HEK293T (cell line): ENCODE measurements around the gene ENAH.

Experiments used
- CTCF ChIA-PET: fragments of 350-600 bp; formaldehyde crosslinking; extraction: SDS; loops from one replicate; lab custom pipeline; 2021; ENCODE audit warnings: antibody characterized with exemption, inconsistent platforms; lab: Yijun Ruan, JAX
- POLR2A ChIA-PET: fragments of 350-600 bp; formaldehyde crosslinking; extraction: SDS; loops from one replicate; lab custom pipeline; 2020; ENCODE audit warnings: antibody characterized with exemption, inconsistent platforms; lab: Yijun Ruan, JAX
- DNase-seq: peaks from one replicate; pipeline ENCODE4 v3.0.0; 2012; ENCODE audit warnings: mixed read lengths; ENCODE audit errors: extremely low spot score
- ARNT ChIP-seq: fragments of 450-650 bp; IDR thresholded peaks from 2 replicates; pipeline ENCODE4 v1.6.1; 2017; ENCODE audit warnings: mild to moderate bottlenecking
- BHLHE40 ChIP-seq: fragments of 450-650 bp; IDR thresholded peaks from 2 replicates; pipeline ENCODE4 v1.6.1; 2016; ENCODE audit warnings: mild to moderate bottlenecking, moderate library complexity, borderline replicate concordance
- CTBP1 ChIP-seq: fragments of 450-650 bp; IDR thresholded peaks from 2 replicates; pipeline ENCODE4 v1.6.1; 2016; ENCODE audit warnings: borderline replicate concordance
- ELF4 ChIP-seq: fragments of 450-650 bp; IDR thresholded peaks from 2 replicates; pipeline ENCODE4 v1.6.1; 2017; ENCODE audit warnings: antibody characterized with exemption
- FOXA1 ChIP-seq: fragments of 450-650 bp; IDR thresholded peaks from 2 replicates; pipeline ENCODE4 v1.6.1; 2016; ENCODE audit warnings: mild to moderate bottlenecking
- FOXK2 ChIP-seq: fragments of 450-650 bp; IDR thresholded peaks from 2 replicates; pipeline ENCODE4 v1.6.1; 2016; ENCODE audit warnings: mild to moderate bottlenecking
- FOXM1 ChIP-seq: fragments of 450-650 bp; IDR thresholded peaks from 2 replicates; pipeline ENCODE4 v1.6.1; 2017; ENCODE audit warnings: mild to moderate bottlenecking, borderline replicate concordance
- HDGF ChIP-seq: fragments of 450-650 bp; IDR thresholded peaks from 2 replicates; pipeline ENCODE4 v1.6.1; 2017; ENCODE audit warnings: antibody characterized with exemption, borderline replicate concordance
- L3MBTL2 ChIP-seq: fragments of 450-650 bp; conservative IDR thresholded peaks from 2 replicates; pipeline ENCODE4 v1.6.1; 2016; ENCODE audit warnings: mild to moderate bottlenecking
- LEF1 ChIP-seq: fragments of 450-650 bp; IDR thresholded peaks from 2 replicates; pipeline ENCODE4 v1.6.1; 2017; ENCODE audit warnings: mild to moderate bottlenecking, borderline replicate concordance
- NFRKB ChIP-seq: fragments of 450-650 bp; IDR thresholded peaks from 2 replicates; pipeline ENCODE4 v1.6.1; 2016; ENCODE audit warnings: mild to moderate bottlenecking, moderate library complexity
- SP1 ChIP-seq: fragments of 450-650 bp; IDR thresholded peaks from 2 replicates; pipeline ENCODE4 v1.6.1; 2017
- SUZ12 ChIP-seq: fragments of 450-650 bp; IDR thresholded peaks from 2 replicates; pipeline ENCODE4 v1.6.1; 2016; ENCODE audit warnings: mild to moderate bottlenecking
- TARDBP ChIP-seq: fragments of 450-650 bp; IDR thresholded peaks from 2 replicates; pipeline ENCODE4 v1.6.1; 2016
- ZNF384 ChIP-seq: fragments of 450-650 bp; IDR thresholded peaks from 2 replicates; pipeline ENCODE4 v1.6.1; 2016
- TF ChIP-seq, protein P1 (sequence below): fragments of 450-650 bp; IDR thresholded peaks from 2 replicates; pipeline ENCODE4 v1.6.1; 2016

ENAH gene

DNA sequence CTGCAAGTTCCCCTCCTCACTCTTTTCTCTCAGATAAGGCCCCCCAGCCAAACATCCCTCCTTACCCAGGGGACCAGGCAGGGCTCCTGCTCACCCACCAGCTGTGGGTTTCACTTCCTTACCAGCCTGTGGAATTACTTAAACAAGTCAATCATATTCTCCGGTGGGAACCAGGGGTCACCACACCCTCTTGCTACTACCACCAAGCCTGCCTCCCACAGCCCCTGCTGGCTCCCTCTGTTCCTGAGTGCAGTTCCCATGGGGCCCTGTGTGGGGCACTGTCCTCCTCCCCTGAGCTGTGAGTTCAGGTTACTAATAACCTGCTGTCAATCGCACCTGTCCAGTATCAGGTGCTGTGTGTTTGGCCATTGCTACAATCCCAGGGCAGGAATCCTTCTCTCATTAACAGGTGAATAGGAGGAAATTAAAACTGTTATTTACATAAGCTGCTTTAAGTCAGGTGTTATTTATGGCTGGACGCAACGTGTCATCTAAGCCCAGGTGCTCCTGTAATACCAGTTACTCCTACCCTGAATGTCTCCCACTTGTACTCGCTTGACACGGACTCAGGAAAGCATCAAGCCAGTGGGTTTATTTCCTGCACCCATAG lies 172.0 kb downstream of the ENAH start:
- DNase-seq = peak; percentile 84
- POLR2A ChIA-PET = interaction anchor here (1.1 to 3.3 kb wide), 4 partner anchors 172 to 297 kb away, joined by 5 to 25 read pairs (median 12); partner anchors contain the start of genes ENAH and SRP9
- CTCF ChIA-PET = interaction anchor here (0.6 to 3.1 kb wide), 21 partner anchors 8 to 848 kb away, joined by 3 to 19 read pairs (median 3); partner anchors contain the start of gene SRP9
- no peak for TF ChIP-seq FOXM1
- TF ChIP-seq SP1 = no peak
- peak; percentile 61; the same call in 1 of the 2 replicates for TF ChIP-seq HDGF
- TF ChIP-seq ARNT = no peak
- TF ChIP-seq ZNF384 = no peak
- TF ChIP-seq TARDBP = no peak
- no peak for TF ChIP-seq CTBP1
- no peak for TF ChIP-seq BHLHE40
- no peak for TF ChIP-seq NFRKB
- TF ChIP-seq, protein P1, sequence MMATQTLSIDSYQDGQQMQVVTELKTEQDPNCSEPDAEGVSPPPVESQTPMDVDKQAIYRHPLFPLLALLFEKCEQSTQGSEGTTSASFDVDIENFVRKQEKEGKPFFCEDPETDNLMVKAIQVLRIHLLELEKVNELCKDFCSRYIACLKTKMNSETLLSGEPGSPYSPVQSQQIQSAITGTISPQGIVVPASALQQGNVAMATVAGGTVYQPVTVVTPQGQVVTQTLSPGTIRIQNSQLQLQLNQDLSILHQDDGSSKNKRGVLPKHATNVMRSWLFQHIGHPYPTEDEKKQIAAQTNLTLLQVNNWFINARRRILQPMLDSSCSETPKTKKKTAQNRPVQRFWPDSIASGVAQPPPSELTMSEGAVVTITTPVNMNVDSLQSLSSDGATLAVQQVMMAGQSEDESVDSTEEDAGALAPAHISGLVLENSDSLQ = peak; percentile 84
- no peak for TF ChIP-seq LEF1
- no peak for TF ChIP-seq FOXA1
- TF ChIP-seq SUZ12 = no peak
- TF ChIP-seq L3MBTL2 = no peak

DNA sequence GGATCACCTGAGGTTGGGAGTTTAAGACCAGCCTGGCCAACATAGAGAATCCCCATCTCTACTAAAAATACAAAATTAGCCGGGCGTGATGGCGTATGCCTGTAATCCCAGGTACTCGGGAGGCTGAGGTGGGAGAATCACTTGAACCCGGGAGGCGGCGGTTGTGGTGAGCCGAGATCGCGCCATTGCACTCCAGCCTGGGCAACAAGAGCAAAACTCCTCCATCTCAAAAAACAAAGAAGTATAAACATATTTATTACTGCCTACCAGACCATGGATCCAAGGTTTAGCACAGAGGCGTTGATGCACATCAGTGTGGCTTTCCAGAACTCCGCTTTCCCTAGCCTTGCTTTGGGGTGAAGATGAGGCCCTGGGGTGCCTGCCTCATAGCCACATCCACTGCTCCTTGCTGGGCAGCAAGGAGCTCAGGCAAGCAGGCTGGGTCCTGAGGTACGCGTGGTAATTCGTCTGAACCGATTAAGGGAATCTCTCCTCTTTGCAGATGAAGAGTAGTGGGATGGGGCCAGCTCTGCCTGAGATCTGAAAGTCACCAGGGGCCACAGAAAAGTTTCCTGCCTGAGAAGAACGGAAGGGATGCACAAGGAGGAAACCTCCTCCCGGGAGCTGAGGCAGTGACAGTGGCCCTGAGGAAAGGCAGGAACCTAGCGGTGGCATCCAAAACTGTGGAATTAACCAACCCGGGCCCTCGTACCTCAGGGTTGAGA lies 172.8 kb downstream of the ENAH start:
- no peak for TF ChIP-seq HDGF
- ChIA-PET CTCF (interaction anchor here (0.6 to 3.1 kb wide), 17 partner anchors 9 to 640 kb away, joined by 3 to 19 read pairs (median 4); partner anchors contain the start of gene SRP9), POLR2A (interaction anchor here (1.1 to 3.3 kb wide), 4 partner anchors 172 to 298 kb away, joined by 5 to 25 read pairs (median 12); partner anchors contain the start of genes ENAH and SRP9)
- no peak for DNase-seq

DNA sequence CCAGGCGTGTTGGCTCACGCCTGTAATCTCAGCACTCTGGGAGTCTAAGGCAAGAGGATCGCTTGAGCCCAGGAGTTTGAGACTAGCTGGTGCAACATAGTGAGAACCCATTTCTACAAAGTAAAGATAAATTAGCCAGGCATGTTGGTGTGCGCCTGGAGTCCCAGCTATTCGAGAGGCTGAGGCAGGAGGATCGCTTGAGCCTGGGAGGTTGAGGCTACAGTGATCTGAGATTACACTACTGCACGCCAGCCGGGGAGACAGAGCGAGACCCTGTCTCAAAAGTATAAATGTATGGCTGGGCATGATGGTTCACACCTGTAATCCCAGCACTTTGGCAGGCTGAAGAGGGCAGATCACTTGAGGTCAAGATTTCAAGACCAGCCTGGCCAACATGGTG lies 173.6 kb downstream of the ENAH start:
- DNase-seq = no peak
- POLR2A ChIA-PET = interaction anchor here (1.1 kb wide), 1 partner anchor 333 kb away, joined by 3 read pairs; no protein-coding TSS in a partner anchor

DNA sequence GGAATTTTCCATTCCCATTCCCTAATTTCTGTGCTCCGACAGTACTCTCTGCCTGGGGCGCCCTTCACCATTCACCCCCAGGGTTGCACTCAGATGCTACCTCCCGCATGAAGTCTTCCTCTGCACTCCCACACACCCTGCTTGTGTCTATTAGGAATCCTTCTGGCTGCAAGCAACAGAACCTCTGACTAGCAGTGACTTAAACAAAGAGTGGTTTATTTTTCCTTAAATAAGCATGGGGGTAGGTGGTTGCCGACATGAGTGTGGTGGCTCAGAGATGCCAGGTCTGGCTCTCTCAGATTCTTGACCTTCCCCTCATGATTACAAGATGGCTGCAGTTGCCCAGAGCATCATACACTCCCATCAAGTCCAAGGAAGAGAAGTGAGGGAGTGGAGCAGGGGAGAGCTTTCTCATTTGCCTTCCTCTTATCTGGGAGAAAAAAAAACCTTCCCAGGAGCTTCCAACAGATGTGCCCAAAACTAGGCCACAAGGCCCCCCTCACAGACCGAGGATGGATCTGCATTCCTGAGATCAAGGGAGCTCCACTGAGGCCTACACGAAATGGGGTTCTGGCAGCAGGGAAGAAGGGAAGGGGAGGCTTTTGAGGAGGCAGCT lies 175.5 kb downstream of the ENAH start:
- CTCF ChIA-PET = interaction anchor here (1.1 to 1.5 kb wide), 2 partner anchors 295 to 300 kb away, joined by 4 to 5 read pairs; partner anchors contain the start of gene SRP9

More for the DNA sequence above, 173.6 kb downstream of the ENAH start:
- CTCF ChIA-PET = interaction anchor here (0.6 to 1.4 kb wide), 5 partner anchors 180 to 640 kb away, joined by 3 to 6 read pairs (median 3); no protein-coding TSS in a partner anchor
- TF ChIP-seq SUZ12 (no peak), FOXM1 (no peak), BHLHE40 (no peak), ELF4 (no peak), NFRKB (no peak), ZNF384 (no peak), HDGF (no peak), CTBP1 (no peak), FOXA1 (no peak), L3MBTL2 (no peak), TARDBP (no peak), LEF1 (no peak), SP1 (no peak), ARNT (no peak), FOXK2 (no peak)
- TF ChIP-seq, protein P1 = no peak

DNA sequence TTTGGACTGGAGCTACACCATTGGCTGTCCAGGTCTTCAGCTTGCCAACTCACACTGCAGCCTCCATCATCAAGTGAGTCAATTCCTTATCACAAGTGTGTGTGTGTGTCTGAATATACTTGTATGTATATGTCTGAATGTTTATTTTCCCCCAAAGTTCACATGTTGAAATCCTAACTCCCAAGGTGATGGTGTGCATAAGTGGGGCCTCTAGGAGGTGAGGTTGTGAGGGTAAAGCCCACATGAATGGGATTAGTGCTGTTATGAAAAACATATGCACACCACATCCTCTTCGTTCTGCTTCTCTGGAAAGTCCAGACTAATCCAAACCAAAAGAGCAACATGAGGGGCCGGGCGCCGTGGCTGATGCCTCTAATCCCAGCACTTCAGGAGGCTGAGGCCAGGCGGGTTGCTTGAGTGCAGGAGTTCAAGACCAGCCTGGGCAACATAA lies 176.4 kb downstream of the ENAH start:
- no peak for TF ChIP-seq SP1
- no peak for TF ChIP-seq ELF4
- TF ChIP-seq L3MBTL2 = no peak
- TF ChIP-seq FOXA1 = no peak
- no peak for TF ChIP-seq BHLHE40
- no peak for TF ChIP-seq ARNT
- no peak for TF ChIP-seq NFRKB
- no peak for TF ChIP-seq HDGF
- TF ChIP-seq CTBP1 = no peak
- TF ChIP-seq FOXK2 = no peak
- TF ChIP-seq LEF1 = no peak
- TF ChIP-seq, protein P1 = no peak
- no peak for TF ChIP-seq TARDBP
- no peak for TF ChIP-seq ZNF384
- no peak for TF ChIP-seq SUZ12
- no peak for TF ChIP-seq FOXM1
- DNase-seq = no peak
- ChIA-PET POLR2A (interaction anchor here (0.7 to 0.8 kb wide), 2 partner anchors 301 to 586 kb away, joined by 3 read pairs; partner anchors contain the start of genes H3-3A and SRP9), CTCF (interaction anchor here (0.7 to 1.5 kb wide), 4 partner anchors 291 to 301 kb away, joined by 3 to 5 read pairs (median 4); partner anchors contain the start of gene SRP9)

More for the DNA sequence above, 175.5 kb downstream of the ENAH start:
- POLR2A ChIA-PET = interaction anchor here (1.6 kb wide), 1 partner anchor 295 kb away, joined by 3 read pairs; no protein-coding TSS in a partner anchor
- no peak for DNase-seq
- TF ChIP-seq LEF1 = no peak
- TF ChIP-seq SP1 = no peak
- no peak for TF ChIP-seq ARNT
- TF ChIP-seq FOXK2 = no peak
- TF ChIP-seq NFRKB = no peak
- TF ChIP-seq BHLHE40 = no peak
